ENCODE results near the gene KCNK6. TPM values are rescaled to one million over a fixed set of nuclear protein-coding genes. Genes with fewer than 3 reads are reported as not detected.

Gene KCNK6
- total RNA-seq, 1 experiment from 2014 or later: 6.5 TPM

DNA sequence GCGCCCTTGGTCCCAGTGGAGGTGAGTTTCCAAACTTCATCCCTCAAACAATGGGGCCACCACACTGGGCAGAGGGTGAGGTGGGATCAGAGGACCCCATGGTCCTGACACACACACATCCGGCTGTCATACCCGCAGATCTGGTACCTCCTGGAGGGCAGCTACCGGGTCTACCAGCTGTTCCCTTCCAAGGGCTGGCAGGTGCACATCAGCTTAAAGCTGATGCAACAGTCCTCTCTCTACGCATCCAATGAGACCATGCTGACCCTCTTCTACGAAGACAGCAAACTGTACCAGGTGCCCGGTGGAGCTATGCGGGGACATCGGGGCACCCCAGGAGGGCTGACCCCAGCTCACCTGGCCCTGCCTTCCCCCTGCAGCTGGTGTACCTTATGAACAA is 40.7 kb downstream of the KCNK6 start:
- H4K20me1 ChIP-seq (ENCODE audit: control insufficient read depth, insufficient read depth, insufficient read length): no peaks in the 10 kb centered on the region
- no peak overlapping the region for H3K27ac ChIP-seq (ENCODE audit: insufficient read length, low read depth, low read length)
- H4K91ac ChIP-seq (ENCODE audit: insufficient read length, low read depth, low read length): no peak overlapping the region
- TF ChIP-seq, protein P1, sequence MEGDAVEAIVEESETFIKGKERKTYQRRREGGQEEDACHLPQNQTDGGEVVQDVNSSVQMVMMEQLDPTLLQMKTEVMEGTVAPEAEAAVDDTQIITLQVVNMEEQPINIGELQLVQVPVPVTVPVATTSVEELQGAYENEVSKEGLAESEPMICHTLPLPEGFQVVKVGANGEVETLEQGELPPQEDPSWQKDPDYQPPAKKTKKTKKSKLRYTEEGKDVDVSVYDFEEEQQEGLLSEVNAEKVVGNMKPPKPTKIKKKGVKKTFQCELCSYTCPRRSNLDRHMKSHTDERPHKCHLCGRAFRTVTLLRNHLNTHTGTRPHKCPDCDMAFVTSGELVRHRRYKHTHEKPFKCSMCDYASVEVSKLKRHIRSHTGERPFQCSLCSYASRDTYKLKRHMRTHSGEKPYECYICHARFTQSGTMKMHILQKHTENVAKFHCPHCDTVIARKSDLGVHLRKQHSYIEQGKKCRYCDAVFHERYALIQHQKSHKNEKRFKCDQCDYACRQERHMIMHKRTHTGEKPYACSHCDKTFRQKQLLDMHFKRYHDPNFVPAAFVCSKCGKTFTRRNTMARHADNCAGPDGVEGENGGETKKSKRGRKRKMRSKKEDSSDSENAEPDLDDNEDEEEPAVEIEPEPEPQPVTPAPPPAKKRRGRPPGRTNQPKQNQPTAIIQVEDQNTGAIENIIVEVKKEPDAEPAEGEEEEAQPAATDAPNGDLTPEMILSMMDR (conservative IDR thresholded peaks at IDR 0.05): no peak
- Mint-ChIP-seq H3K27me3 (ENCODE audit: low read depth) (peaks cover 73% of the 10 kb centered on the region), H3K4me1 (peaks cover 10 to 16% of the 10 kb centered on the region in 2 experiments), H3K9me3 (peaks cover 4 to 8% of the 10 kb centered on the region in 2 experiments; a peak in 2 of 5 replicates), H3K4me3 (peak overlapping the region; percentile 83 to 92; a peak in 4 of 5 replicates), H3K27ac (no peak overlapping the region), H3K36me3 (ENCODE audit: insufficient read depth in 1 of 3, low read depth in 3 of 3) (peaks cover 0 to 4% (median 0%) of the 10 kb centered on the region in 3 experiments; a peak in 3 of 7 replicates)
- H4K8ac ChIP-seq (replicated peaks; ENCODE audit: insufficient read length, low read depth, low read length): no peak overlapping the region
- no peak overlapping the region for H3K14ac ChIP-seq (ENCODE audit: insufficient read depth, low read length)
- H2BK15ac ChIP-seq (ENCODE audit: low read depth, low read length): no peak overlapping the region
- H2BK120ac ChIP-seq (ENCODE audit: low read depth, low read length, poor library complexity, severe bottlenecking): no peak overlapping the region
- no peak overlapping the region for H3K9ac ChIP-seq (ENCODE audit: extremely low read depth, insufficient read length, low read length)
- H3K79me2 ChIP-seq (ENCODE audit: insufficient read depth, low read length): no peaks in the 10 kb centered on the region
- H2BK12ac ChIP-seq (ENCODE audit: insufficient read length, low read depth, low read length): no peak overlapping the region
- H3K79me1 ChIP-seq (ENCODE audit: insufficient read depth, low read depth, low read length, poor library complexity, severe bottlenecking): no peaks in the 10 kb centered on the region
- peaks cover 14% of the 10 kb centered on the region; the same call in 1 of the 2 replicates for H3K27me3 ChIP-seq (ENCODE audit: insufficient read depth, low read length)
- H3K4ac ChIP-seq (ENCODE audit: low read depth, low read length): no peak overlapping the region
- no peak overlapping the region for H3T11ph ChIP-seq (ENCODE audit: low read length)
- H3K9me3 ChIP-seq (ENCODE audit: control insufficient read depth, low read depth, low read length): no peaks in the 10 kb centered on the region
- H3K18ac ChIP-seq (ENCODE audit: insufficient read length, low read depth, low read length): no peak overlapping the region
- H2AFZ ChIP-seq (ENCODE audit: low read length): no peak overlapping the region
- no peak for DNase-seq
- no peak overlapping the region for H3K56ac ChIP-seq (ENCODE audit: insufficient read length, low read depth, low read length)
- no peak overlapping the region for H4K5ac ChIP-seq (ENCODE audit: insufficient read length, low read depth, low read length)
- no peak overlapping the region for H3K23ac ChIP-seq (ENCODE audit: insufficient read length, low read depth, low read length)
- no peaks in the 10 kb centered on the region for H3K4me1 ChIP-seq (ENCODE audit: insufficient read depth, low read length)
- no peak overlapping the region for H2BK20ac ChIP-seq (ENCODE audit: low read depth, low read length, poor library complexity, severe bottlenecking)
- H3K23me2 ChIP-seq (ENCODE audit: insufficient read length, low read depth, low read length, poor library complexity, severe bottlenecking): peaks cover 6% of the 10 kb centered on the region
- no peak overlapping the region for H2BK5ac ChIP-seq (ENCODE audit: insufficient read length, low read length)
- WGBS (ENCODE audit: extremely low coverage, insufficient read length, low lambda C conversion rate): no CpG with 5 or more reads among the region's 9 CpGs
- no peak overlapping the region for H3K4me2 ChIP-seq (ENCODE audit: insufficient read depth, insufficient read length, low read length)
- no peak overlapping the region for H2AK5ac ChIP-seq (ENCODE audit: insufficient read length, low read length)

Measured in H9 (cell line).